Calu3 (cell line): ENCODE data around the gene BCL2L14. TPM values are rescaled to one million over a fixed set of nuclear protein-coding genes. Genes with fewer than 3 reads are reported as not detected.

Experiments used
- BruUV-seq: library from RNA; stranded (reverse); fragments of 400-500 nt; replicated peaks from 2 replicates; lab custom pipeline; 2021; lab: Mats Ljungman, UMichigan
- CTCF ChIA-PET: fragments of 300-600 bp; sonication (Branson Sonifier 250); formaldehyde crosslinking; loops from one replicate; lab custom pipeline; 2022; ENCODE audit warnings: antibody characterized with exemption; lab: Charles Lee
- DNase-seq: peaks from one replicate; pipeline ENCODE4 v3.0.0; 2022
- H3K27ac Mint-ChIP-seq: one replicate; pipeline ENCODE4 v1.8.0; 2022; ENCODE audit warnings: mixed read lengths; ENCODE audit not compliant: unreplicated experiment
- H3K27me3 Mint-ChIP-seq: one replicate; pipeline ENCODE4 v1.8.0; 2022; ENCODE audit warnings: mixed read lengths; ENCODE audit not compliant: unreplicated experiment
- H3K36me3 Mint-ChIP-seq: one replicate; pipeline ENCODE4 v1.8.0; 2022; ENCODE audit warnings: mild to moderate bottlenecking, moderate library complexity, mixed read lengths; ENCODE audit not compliant: insufficient read depth, unreplicated experiment
- H3K4me1 Mint-ChIP-seq: one replicate; pipeline ENCODE4 v1.8.0; 2022; ENCODE audit warnings: mild to moderate bottlenecking, low read depth, mixed read lengths; ENCODE audit not compliant: unreplicated experiment
- H3K4me3 Mint-ChIP-seq: one replicate; pipeline ENCODE4 v1.8.0; 2022; ENCODE audit warnings: mild to moderate bottlenecking, low read depth, moderate library complexity, mixed read lengths; ENCODE audit not compliant: unreplicated experiment
- H3K9me3 Mint-ChIP-seq: one replicate; pipeline ENCODE4 v1.8.0; 2022; ENCODE audit warnings: low read depth, mixed read lengths; ENCODE audit not compliant: unreplicated experiment
- CTCF ChIP-seq: fragments of 200-600 bp; IDR thresholded peaks from one replicate; pipeline ENCODE4 v1.8.0; 2022; ENCODE audit warnings: antibody characterized with exemption; ENCODE audit not compliant: unreplicated experiment
- intact Hi-C: fragments of 100-400 bp; cut with micrococcal nuclease; formaldehyde crosslinking; loops from one replicate; pipeline ENCODE4 v1.10.0; 2022; ENCODE audit not compliant: unreplicated experiment
- total RNA-seq: library from RNA; stranded (reverse); gene quantifications from 2 replicates; pipeline ENCODE4 v1.2.3, GENCODE V29; 2022

The BCL2L14 gene
- total RNA-seq, 1 experiment from 2014 or later = 5.5 TPM

- Mint-ChIP-seq H3K27ac (peak overlapping the region; percentile 72), H3K27me3 (no peaks in the 10 kb centered on the region), H3K9me3 (no peaks in the 10 kb centered on the region), H3K36me3 (peaks cover 14% of the 10 kb centered on the region), H3K4me1 (peaks cover 36% of the 10 kb centered on the region), H3K4me3 (peak overlapping the region; percentile 71)
- BruUV-seq = no TSS peak
- CTCF ChIA-PET = interaction anchor here (0.7 kb wide), 1 partner anchor 171 kb away, joined by 4 read pairs; no protein-coding TSS in a partner anchor
- no peak for TF ChIP-seq CTCF
- no peak for DNase-seq
- intact Hi-C loops = no loop called here
These were observed 754 bp upstream of the BCL2L14 start for GRCh38 chr12:12069821-12070548.

- peak; percentile 58 for DNase-seq
- intact Hi-C loops = no loop called here
- peak overlapping the region; percentile 71 for H3K4me3 Mint-ChIP-seq
These were observed 1.5 kb downstream of the BCL2L14 start for GRCh38 chr12:12072064-12072760.

GRCh38 chr12:12079291-12079690 lies 8.6 kb downstream of the BCL2L14 start:
- TF ChIP-seq CTCF = no peak
- Mint-ChIP-seq H3K36me3 (peaks cover 7% of the 10 kb centered on the region), H3K4me1 (no peaks in the 10 kb centered on the region), H3K27ac (no peak overlapping the region), H3K9me3 (no peaks in the 10 kb centered on the region), H3K27me3 (no peaks in the 10 kb centered on the region), H3K4me3 (no peak overlapping the region)
- CTCF ChIA-PET = no interaction called here
- no peak for DNase-seq
- intact Hi-C loops = no loop called here
- no TSS peak for BruUV-seq

More at GRCh38 chr12:12072064-12072760, 1.5 kb downstream of the BCL2L14 start:
- H3K27me3 Mint-ChIP-seq = no peaks in the 10 kb centered on the region
- H3K27ac Mint-ChIP-seq = peak overlapping the region; percentile 72
- H3K36me3 Mint-ChIP-seq = peaks cover 20% of the 10 kb centered on the region
- no peak for TF ChIP-seq CTCF
- H3K4me1 Mint-ChIP-seq = peaks cover 36% of the 10 kb centered on the region
- H3K9me3 Mint-ChIP-seq = no peaks in the 10 kb centered on the region
- BruUV-seq = no TSS peak
- CTCF ChIA-PET = interaction anchor here (0.7 to 1.3 kb wide), 3 partner anchors 261 to 279 kb away, joined by 3 to 4 read pairs (median 4); no protein-coding TSS in a partner anchor

GRCh38 chr12:12081836-12082497 lies 11.2 kb downstream of the BCL2L14 start:
- no peaks in the 10 kb centered on the region for H3K27me3 Mint-ChIP-seq
- no peaks in the 10 kb centered on the region for H3K36me3 Mint-ChIP-seq
- no peaks in the 10 kb centered on the region for H3K4me1 Mint-ChIP-seq
- peak; percentile 18 for DNase-seq
- no TSS peak for BruUV-seq
- no peak for TF ChIP-seq CTCF
- CTCF ChIA-PET = interaction anchor here (0.5 to 2.2 kb wide), 9 partner anchors 185 to 503 kb away, joined by 3 to 11 read pairs (median 5); partner anchors contain the start of genes BORCS5, LRP6 and MANSC1
- H3K9me3 Mint-ChIP-seq = no peaks in the 10 kb centered on the region
- peak overlapping the region; percentile 30 for H3K27ac Mint-ChIP-seq
- intact Hi-C loops = loop anchor here (2.0 to 5.0 kb wide), 3 partner anchors 185 to 620 kb away; partner anchors contain the start of gene LRP6
- H3K4me3 Mint-ChIP-seq = no peak overlapping the region
